Panc1 (cell line): ENCODE measurements around the gene RIPOR3.

Experiments
- TF ChIP-seq, protein P1 (sequence below): fragments of 450-650 bp; IDR thresholded peaks from 2 replicates; pipeline ENCODE4 v1.5.1; 2017; ENCODE audit warnings: mild to moderate bottlenecking
- TF ChIP-seq, protein P2 (sequence below), 2 experiments: IDR thresholded peaks; 2 replicates each; pipeline ENCODE4 v1.6.1; 2011 to 2012; ENCODE audit warnings: low read depth in 2 of 2, control low read depth in 1 of 2, low read length in 1 of 2, mild to moderate bottlenecking in 1 of 2, moderate library complexity in 1 of 2; ENCODE audit not compliant: insufficient read depth in 1 of 2

DNA sequence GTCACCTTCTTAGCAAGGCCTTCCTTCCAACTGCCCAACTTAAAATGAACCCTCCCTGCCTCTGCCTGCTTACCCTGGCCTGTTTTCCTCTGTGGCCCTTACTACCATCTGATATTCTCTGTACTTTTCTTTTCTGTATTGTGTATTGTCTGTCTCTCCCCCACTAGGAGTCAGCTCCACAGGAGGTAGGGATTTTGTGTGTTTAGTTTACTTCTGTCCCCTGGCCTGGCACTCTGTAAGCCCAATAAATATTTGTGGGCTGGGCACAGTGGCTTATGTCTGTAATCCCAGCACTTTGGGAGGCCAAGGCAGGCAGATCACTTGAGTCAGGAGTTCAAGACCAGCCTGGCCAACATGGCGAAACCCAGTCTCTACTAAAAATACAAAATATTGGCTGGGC, 72.8 kb downstream of the RIPOR3 start:
- TF ChIP-seq, protein P1, sequence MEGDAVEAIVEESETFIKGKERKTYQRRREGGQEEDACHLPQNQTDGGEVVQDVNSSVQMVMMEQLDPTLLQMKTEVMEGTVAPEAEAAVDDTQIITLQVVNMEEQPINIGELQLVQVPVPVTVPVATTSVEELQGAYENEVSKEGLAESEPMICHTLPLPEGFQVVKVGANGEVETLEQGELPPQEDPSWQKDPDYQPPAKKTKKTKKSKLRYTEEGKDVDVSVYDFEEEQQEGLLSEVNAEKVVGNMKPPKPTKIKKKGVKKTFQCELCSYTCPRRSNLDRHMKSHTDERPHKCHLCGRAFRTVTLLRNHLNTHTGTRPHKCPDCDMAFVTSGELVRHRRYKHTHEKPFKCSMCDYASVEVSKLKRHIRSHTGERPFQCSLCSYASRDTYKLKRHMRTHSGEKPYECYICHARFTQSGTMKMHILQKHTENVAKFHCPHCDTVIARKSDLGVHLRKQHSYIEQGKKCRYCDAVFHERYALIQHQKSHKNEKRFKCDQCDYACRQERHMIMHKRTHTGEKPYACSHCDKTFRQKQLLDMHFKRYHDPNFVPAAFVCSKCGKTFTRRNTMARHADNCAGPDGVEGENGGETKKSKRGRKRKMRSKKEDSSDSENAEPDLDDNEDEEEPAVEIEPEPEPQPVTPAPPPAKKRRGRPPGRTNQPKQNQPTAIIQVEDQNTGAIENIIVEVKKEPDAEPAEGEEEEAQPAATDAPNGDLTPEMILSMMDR, result no peak
- TF ChIP-seq, protein P2, sequence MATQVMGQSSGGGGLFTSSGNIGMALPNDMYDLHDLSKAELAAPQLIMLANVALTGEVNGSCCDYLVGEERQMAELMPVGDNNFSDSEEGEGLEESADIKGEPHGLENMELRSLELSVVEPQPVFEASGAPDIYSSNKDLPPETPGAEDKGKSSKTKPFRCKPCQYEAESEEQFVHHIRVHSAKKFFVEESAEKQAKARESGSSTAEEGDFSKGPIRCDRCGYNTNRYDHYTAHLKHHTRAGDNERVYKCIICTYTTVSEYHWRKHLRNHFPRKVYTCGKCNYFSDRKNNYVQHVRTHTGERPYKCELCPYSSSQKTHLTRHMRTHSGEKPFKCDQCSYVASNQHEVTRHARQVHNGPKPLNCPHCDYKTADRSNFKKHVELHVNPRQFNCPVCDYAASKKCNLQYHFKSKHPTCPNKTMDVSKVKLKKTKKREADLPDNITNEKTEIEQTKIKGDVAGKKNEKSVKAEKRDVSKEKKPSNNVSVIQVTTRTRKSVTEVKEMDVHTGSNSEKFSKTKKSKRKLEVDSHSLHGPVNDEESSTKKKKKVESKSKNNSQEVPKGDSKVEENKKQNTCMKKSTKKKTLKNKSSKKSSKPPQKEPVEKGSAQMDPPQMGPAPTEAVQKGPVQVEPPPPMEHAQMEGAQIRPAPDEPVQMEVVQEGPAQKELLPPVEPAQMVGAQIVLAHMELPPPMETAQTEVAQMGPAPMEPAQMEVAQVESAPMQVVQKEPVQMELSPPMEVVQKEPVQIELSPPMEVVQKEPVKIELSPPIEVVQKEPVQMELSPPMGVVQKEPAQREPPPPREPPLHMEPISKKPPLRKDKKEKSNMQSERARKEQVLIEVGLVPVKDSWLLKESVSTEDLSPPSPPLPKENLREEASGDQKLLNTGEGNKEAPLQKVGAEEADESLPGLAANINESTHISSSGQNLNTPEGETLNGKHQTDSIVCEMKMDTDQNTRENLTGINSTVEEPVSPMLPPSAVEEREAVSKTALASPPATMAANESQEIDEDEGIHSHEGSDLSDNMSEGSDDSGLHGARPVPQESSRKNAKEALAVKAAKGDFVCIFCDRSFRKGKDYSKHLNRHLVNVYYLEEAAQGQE (IDR thresholded peaks at IDR 0.05; ENCODE audit: insufficient read depth in 1 of 2, low read depth in 2 of 2, low read length in 1 of 2), result no peak
